Body of pancreas (tissue), 4 donors: ENCODE data around the gene FEM1B. TPM values are rescaled to one million over a fixed set of nuclear protein-coding genes. Genes with fewer than 3 reads are reported as not detected.

Experiments used
- ATAC-seq: fragments of 150-250 bp; one replicate; pipeline ENCODE4 v1.9.1; 2016
- DNase-seq, 4 donors: peaks; one replicate each; pipeline ENCODE4 v3.0.0-alpha.2; 2019
- H3K27ac ChIP-seq, 4 donors: fragments of 200-600 bp; sonication (generic); 1 replicate in 3 of 4; 2 replicates in 1 of 4; pipeline versions ENCODE4 v1.5.1 to v1.6.1; 2016 to 2019; ENCODE audit warnings: mild to moderate bottlenecking in 1 of 4, mixed read lengths in 1 of 4, moderate library complexity in 1 of 4
- H3K27me3 ChIP-seq, 2 donors: fragments of 200-600 bp; sonication (generic); one replicate each; pipeline ENCODE4 v1.6.0; 2016; ENCODE audit warnings: mild to moderate bottlenecking in 1 of 2
- H3K36me3 ChIP-seq, 2 donors: fragments of 200-600 bp; sonication (generic); replicated peaks in 1 of 2; 2 replicates each; pipeline ENCODE4 v1.5.1; 2016; ENCODE audit warnings: low read depth in 2 of 2; ENCODE audit not compliant: insufficient read depth in 1 of 2
- H3K4me1 ChIP-seq: fragments of 200-600 bp; sonication (generic); one replicate; pipeline ENCODE4 v1.6.0; 2016
- H3K4me3 ChIP-seq, 2 donors: fragments of 200-600 bp; sonication (generic); 1 replicate in 1 of 2; 2 replicates in 1 of 2; pipeline ENCODE4 v1.5.1; 2016 to 2019
- H3K9me3 ChIP-seq, 3 donors: fragments of 200-600 bp; sonication (generic); 1 replicate in 2 of 3; 2 replicates in 1 of 3; pipeline ENCODE4 v1.5.1; 2016
- POLR2A ChIP-seq, 3 donors: fragments of 450-650 bp; IDR thresholded peaks; one replicate each; pipeline ENCODE4 v1.6.1; 2016; ENCODE audit warnings: antibody characterized with exemption in 3 of 3, mild to moderate bottlenecking in 2 of 3
- whole genome bisulfite sequencing, 2 donors: methylation state at CpG; one replicate each; pipeline ENCODE4 v1.1.5; 2017; 5-methylcytosine and 5-hydroxymethylcytosine counted together
- intact Hi-C: fragments of 100-400 bp; cut with DNase I; formaldehyde crosslinking; loops from one replicate; pipeline ENCODE4 v1.15.1; 2023
- total RNA-seq, 2 donors: library from RNA; depleted of rRNA; stranded (reverse); fragments of >200 nt; gene quantifications; one replicate each; pipeline ENCODE4 v1.1.0, GENCODE V29; 2016
- TF ChIP-seq, protein P1 (sequence below), 7 experiments: fragments of 450-650 bp in 4 of 7; fragments of 200-600 bp in 3 of 7; sonication (generic) in 3 of 7; IDR thresholded peaks; one replicate each; pipeline ENCODE4 v1.5.1; 2016 to 2019; ENCODE audit warnings: antibody characterized with exemption in 7 of 7

Gene FEM1B
- total RNA-seq, 2 donors from 2014 or later: 10.5 to 19.7 TPM

DNA sequence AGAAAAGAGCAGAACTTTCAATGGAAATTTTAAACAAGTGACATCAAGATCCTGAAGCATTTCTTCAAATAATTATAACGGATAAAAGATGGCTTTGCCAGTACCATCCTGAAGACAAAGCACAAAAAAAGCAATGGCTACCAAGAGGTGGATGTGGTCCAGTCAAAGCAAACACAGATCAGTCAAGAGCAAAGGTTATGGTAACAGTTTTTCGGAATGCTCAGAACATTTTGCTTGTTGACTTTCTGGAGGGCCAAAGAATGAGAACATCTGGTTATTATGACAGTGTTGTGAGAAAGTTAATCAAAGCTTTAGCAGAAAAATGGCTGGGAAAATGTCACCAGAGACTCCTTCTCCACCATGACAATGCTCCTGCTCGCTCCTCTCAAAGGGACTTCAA is 31.5 kb downstream of the FEM1B start:
- TF ChIP-seq POLR2A (IDR thresholded peaks at IDR 0.05): no peak
- TF ChIP-seq, protein P1, sequence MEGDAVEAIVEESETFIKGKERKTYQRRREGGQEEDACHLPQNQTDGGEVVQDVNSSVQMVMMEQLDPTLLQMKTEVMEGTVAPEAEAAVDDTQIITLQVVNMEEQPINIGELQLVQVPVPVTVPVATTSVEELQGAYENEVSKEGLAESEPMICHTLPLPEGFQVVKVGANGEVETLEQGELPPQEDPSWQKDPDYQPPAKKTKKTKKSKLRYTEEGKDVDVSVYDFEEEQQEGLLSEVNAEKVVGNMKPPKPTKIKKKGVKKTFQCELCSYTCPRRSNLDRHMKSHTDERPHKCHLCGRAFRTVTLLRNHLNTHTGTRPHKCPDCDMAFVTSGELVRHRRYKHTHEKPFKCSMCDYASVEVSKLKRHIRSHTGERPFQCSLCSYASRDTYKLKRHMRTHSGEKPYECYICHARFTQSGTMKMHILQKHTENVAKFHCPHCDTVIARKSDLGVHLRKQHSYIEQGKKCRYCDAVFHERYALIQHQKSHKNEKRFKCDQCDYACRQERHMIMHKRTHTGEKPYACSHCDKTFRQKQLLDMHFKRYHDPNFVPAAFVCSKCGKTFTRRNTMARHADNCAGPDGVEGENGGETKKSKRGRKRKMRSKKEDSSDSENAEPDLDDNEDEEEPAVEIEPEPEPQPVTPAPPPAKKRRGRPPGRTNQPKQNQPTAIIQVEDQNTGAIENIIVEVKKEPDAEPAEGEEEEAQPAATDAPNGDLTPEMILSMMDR (IDR thresholded peaks at IDR 0.05): no peak
- ATAC-seq (no peak), DNase-seq (peak in 1 of 4 donors; percentile 0)
- intact Hi-C loops: loop anchor here (10.0 kb wide), 1 partner anchor 246 kb away; no protein-coding TSS in a partner anchor
- H3K4me3 ChIP-seq: no peak overlapping the region
- 70 to 72% methylated on average over 3 of the region's 3 CpGs for WGBS, 2 donors
- no peaks in the 10 kb centered on the region for H3K27me3 ChIP-seq
- no peaks in the 10 kb centered on the region for H3K36me3 ChIP-seq
- no peak overlapping the region for H3K27ac ChIP-seq
- peaks cover 12% of the 10 kb centered on the region for H3K4me1 ChIP-seq
- no peaks in the 10 kb centered on the region for H3K9me3 ChIP-seq

DNA sequence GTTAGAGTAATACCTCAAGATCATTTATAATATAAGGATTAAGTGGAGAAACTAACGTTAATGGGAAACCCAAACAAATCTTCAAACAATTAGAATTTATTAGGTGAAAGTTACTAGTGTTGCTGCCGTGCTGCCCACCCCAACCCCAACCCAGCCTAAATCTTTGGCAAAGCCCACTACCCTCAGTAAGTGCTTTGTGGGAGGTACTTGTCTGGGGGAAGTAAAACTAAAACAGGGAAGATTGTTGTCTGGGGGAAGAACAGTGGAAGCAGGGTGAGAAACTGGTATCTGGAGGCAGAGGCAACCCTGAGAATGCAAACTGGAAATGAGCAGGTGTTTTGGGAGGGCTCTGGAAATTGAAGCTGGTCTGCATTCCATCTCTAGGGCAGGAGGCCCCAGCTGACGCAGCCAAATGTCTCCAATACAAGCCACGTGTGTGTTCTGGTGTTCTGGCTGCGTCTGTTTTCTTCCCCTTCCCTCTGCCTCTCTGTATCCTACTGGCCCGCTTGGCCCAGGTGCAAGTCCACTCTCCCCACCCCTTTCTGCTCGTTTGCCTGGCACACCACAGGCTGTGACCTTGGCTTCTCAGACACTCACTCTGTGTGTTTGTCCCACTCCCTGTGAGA is 32.7 kb downstream of the FEM1B start:
- intact Hi-C loops: no loop called here
- Histone ChIP-seq H3K4me3 (no peak overlapping the region), H3K27ac (peak overlapping the region in 3 of 4 donors; percentile 11 to 73 (median 42)), H3K27me3 (no peaks in the 10 kb centered on the region), H3K4me1 (peaks cover 12% of the 10 kb centered on the region), H3K36me3 (no peaks in the 10 kb centered on the region), H3K9me3 (no peaks in the 10 kb centered on the region)
- TF ChIP-seq POLR2A (IDR thresholded peaks at IDR 0.05): peak in 1 of 3 donors; percentile 21
- TF ChIP-seq, protein P1 (IDR thresholded peaks at IDR 0.05): peak in 1 of 7 experiments; percentile 2
- ATAC-seq (peak; percentile 72), DNase-seq (peak; percentile 55 to 83 (median 78))
- whole genome bisulfite sequencing, 2 donors: 29 to 32% methylated on average over 7 of the region's 7 CpGs

DNA sequence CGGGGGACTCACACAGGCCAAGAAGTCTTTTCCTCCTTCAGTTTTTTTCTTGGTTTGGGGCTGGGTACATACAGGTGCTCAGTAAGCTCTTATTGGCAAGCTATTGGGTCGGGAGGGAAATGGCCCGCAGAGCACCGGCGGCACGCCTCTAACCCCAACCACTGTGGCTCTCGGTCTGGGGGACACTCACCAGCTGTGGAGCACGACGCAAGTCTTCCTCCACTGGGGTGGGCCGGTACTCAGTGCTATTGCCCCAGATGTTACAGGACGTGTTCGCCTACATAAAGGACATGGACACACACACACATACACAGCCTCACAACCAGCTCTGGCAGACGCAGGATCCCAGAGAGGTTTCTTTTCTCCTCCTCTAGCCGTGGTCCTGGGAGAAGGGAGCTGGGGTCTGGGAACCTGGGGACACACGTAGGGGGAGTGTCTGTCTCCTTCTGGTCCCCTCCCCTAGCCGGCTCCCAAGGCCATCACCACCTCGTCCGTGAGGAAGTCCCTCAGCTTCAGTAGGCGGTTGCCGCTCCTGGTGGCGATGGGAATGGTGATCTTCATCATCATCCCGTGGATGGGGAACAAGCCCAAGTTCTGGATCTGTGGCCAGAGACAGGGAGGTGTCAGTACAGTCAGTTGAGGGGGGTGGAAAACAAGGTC is 33.4 kb downstream of the FEM1B start:
- WGBS, 2 donors: 71% methylated on average over 20 to 22 of the region's 22 CpGs
- no peaks in the 10 kb centered on the region for H3K9me3 ChIP-seq
- peaks cover 12% of the 10 kb centered on the region for H3K4me1 ChIP-seq
- DNase-seq: peak in 1 of 4 donors; percentile 1
- TF ChIP-seq, protein P1 (IDR thresholded peaks at IDR 0.05): no peak
- TF ChIP-seq POLR2A (IDR thresholded peaks at IDR 0.05): no peak
- H3K27me3 ChIP-seq: no peaks in the 10 kb centered on the region
- intact Hi-C loops: no loop called here
- H3K4me3 ChIP-seq: no peak overlapping the region
- peak overlapping the region in 3 of 4 donors; percentile 11 to 73 (median 42) for H3K27ac ChIP-seq
- no peak for ATAC-seq
- no peaks in the 10 kb centered on the region for H3K36me3 ChIP-seq

DNA sequence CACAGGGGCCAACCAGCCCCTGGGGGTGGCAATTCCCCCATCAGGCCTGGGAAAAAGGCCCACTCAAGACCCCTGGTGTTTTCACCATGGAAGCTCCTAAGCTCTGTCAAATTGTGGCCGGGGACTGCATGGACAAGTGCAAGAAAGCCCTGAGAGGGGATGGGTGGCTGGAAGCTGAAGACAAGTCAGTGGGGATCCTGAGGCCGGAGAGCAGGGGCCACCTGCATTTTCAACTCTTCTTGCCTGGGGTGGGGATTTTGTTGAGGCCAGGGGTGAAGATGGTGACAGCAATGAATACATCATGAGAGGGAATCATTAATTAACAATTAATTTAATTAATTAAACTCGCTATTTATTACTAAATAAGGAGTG is 33.9 kb downstream of the FEM1B start:
- Histone ChIP-seq H3K4me3 (no peak overlapping the region), H3K4me1 (peaks cover 12% of the 10 kb centered on the region), H3K36me3 (no peaks in the 10 kb centered on the region), H3K27me3 (no peaks in the 10 kb centered on the region), H3K9me3 (no peaks in the 10 kb centered on the region), H3K27ac (no peak overlapping the region)
- intact Hi-C loops: no loop called here
- WGBS, 2 donors: 95 to 97% methylated on average over 3 of the region's 3 CpGs
- no peak for TF ChIP-seq POLR2A (IDR thresholded peaks at IDR 0.05)
- TF ChIP-seq, protein P1 (IDR thresholded peaks at IDR 0.05): no peak
- DNase-seq: peak in 1 of 4 donors; percentile 1
- no peak for ATAC-seq
